NCI-H345 treated with DMSO at 0.1 percent for 48 hours (cell line): ENCODE results near the gene DHFR2.
"Not testable (repeated sequence)": the region's sequence is repeated elsewhere in the genome, so short reads cannot be mapped to it uniquely, and the experiment has no call there.

Experiments
- DNase-seq: peaks from one replicate; lab custom pipeline; 2025; ENCODE audit not compliant: unreplicated experiment; lab: John Stamatoyannopoulos, UW

Gene DHFR2

DNA sequence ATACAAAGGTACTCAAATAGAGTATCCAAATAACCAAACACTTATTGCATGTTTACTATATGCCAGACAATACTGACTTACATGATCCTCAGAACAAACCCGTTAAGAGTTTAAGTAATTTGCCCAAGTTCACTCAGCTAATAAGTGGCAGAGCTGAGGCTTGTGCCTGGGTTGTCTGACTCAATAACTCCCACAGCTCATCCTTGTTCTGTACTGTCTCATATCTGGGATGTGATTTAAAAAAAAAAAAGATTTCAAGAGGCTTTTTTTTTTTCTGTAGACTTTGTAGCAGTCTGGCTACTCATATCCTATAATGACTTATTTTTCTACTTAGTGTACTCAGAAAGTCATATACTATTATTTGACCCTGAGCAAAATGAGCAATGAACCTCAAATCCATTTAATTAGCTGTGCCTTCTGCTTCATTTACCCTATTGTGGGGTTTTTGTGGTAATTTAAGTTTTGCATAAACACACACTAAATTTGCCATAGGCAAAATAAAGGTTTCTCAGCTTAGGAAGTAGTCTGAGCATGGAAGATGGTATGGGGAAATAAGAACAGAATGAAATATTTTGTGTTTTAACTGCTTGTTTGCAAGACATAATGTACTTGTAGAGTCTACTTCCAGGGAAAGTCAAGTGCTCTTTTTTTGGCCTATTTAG lies 3.2 kb upstream of the DHFR2 start:
- no peak for DNase-seq

DNA sequence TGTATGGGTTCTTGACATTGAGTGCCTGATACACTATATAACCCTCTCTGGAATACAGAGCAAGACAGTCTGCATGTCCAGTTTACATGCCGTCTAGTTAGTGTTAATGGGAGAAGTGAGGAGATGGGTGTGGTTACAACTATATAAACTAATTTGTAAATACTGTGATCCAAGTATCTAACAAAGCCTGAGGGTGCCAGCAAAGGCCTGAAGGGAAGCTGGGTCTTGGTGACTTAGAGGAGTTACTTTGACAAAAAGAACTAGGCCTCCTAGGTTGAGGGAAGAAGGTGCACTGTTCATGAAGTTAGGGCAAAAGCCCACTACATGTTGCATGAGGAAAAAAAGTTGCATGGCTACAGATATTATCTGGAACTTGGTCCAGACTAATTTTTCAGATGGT lies 2.4 kb upstream of the DHFR2 start:
- DNase-seq: no peak

- no peak for DNase-seq
These were observed 1.6 kb upstream of the DHFR2 start for GRCh38 chr3:94064243-94064860.

GRCh38 chr3:94063496-94064119 lies 892 bp upstream of the DHFR2 start:
- DNase-seq: no peak

DNA sequence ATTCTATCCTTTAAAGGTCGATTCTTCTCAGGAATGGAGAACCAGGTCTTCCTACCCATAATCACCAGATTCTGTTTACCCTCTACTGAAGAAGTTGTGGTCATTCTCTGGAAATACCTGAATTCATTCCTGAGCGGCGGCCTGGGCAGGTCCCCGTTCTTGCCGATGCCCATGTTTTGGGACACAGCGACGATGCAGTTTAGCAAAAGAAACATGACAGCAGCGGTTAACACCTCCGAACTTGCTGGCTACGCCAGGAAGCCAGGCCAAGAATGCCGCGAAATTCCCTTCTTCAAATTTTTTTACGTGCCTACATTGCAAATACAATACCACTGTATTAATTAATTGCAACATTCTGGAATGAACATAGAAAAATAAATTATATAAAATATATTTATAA lies 1.4 kb downstream of the DHFR2 start:
- no peak for DNase-seq

DNA sequence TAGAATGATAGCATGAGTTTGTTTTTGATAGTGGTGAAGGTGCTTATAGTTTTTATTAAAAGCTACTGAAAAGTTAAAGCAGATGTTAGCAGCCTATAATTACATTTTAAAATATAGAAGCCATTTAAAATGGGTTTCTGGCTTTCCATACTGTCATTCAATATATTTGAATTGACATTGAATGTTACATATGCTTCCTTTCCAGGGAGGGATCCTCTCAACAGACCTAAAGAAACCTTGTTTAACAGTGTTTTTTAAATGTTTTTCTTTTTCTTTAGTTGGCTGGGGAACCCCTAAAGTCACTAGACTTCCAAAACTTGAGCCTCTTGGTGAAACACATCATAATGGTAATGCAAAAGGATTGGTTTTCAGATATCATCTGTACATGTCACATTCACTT lies 12.2 kb downstream of the DHFR2 start:
- DNase-seq: no peak

- no peak for DNase-seq
These were observed 13.4 kb downstream of the DHFR2 start for GRCh38 chr3:94049267-94049666.

DNA sequence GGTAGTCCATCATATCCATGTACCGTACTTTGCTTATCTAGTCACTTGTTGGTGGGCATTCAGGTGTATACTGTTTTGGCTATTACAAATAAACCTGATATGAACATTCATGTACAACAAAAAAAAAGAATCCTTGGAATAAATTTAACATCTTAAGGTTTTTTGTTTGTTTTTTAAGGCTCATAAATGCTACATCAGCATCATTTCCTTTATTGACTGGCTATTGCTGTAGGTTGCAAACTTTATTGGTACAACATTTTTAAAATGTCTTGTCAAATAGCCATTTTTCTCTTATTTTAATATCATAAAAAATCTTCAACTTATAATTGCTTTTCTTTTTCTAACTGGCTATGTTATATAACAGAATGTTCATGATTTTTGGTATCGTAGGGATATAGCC lies 16.2 kb downstream of the DHFR2 start:
- no peak for DNase-seq

DNA sequence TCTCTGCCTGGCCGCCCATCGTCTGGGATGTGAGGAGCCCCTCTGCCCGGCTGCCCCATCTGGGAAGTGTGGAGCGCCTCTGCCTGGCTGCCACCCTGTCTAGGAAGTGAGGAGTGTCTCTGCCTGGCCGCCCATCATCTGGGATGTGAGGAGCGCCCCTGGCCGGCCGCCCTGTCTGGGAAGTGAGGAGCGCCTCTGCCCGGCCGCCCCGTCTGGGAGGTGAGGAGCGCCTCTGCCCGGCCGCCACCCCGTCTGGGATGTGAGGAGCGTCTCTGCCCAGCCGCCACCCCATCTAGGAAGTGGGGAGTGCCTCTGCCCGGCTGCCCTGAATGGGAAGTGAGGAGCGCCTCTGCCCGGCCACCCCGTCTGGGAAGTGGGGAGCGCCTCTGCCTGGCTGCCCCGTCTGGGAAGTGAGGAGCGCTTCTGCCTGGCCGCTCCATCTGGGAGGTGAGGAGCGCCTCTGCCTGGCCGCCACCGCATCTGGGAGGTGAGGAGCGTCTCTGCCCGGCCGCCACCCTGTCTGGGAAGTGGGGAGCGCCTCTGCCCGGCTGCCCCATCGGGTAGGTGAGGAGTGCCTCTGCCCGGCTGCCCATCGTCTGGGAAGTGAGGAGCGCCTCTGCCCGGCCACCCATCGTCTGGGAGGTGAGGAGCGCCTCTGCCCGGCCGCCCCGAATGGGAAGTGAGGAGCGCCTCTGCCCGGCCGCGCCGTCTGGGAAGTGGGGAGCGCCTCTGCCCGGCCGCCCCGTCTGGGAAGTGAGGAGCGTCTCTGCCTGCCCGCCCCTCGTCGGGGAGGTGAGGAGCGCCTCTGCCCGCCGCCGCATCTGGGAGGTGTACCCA lies 18.4 kb downstream of the DHFR2 start:
- not testable (repeated sequence) for DNase-seq

GRCh38 chr3:94043285-94043684 lies 19.4 kb downstream of the DHFR2 start:
- no peak for DNase-seq

GRCh38 chr3:94036909-94037507 lies 25.7 kb downstream of the DHFR2 start:
- no peak for DNase-seq

DNA sequence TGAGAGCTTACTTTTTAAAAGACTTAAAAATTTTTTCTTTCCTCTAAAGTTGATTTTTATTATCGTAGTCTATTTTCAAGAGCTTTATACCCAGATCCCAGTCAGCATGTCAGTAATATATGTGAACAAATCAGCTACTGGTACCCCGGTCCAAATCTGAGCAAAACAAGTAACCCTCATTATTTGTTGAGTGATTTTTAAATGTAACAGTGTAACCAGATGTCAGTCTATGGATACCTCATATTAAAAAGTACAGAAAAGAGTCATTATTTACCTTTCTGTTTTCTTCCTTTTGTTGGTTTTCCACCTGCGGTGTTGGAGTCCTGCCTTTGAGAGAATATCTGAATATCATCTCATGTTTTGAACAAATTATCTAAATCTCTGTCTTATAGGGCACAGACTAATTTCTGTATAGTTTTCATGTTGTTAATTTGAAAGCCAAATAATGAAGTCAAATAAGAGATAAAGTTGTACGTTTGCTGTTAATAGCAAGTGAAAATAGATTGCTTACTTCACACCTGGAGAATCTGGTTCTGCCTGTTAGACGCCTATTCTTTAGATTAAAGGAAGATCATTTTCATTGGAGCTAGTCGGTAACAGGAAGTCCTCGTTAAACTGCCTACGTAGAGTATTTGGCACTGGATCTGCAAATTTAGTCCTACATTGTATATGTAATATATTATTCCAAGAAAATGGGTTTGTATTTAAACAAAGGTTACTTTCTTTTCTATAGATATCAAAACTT lies 34.5 kb downstream of the DHFR2 start, which contains the start of gene STX19:
STX19 (minus strand) TSS at position 505 of the 745 bp plus-strand sequence. CDS start 13,328 bp downstream, outside the sequence.
- no peak for DNase-seq

DNA sequence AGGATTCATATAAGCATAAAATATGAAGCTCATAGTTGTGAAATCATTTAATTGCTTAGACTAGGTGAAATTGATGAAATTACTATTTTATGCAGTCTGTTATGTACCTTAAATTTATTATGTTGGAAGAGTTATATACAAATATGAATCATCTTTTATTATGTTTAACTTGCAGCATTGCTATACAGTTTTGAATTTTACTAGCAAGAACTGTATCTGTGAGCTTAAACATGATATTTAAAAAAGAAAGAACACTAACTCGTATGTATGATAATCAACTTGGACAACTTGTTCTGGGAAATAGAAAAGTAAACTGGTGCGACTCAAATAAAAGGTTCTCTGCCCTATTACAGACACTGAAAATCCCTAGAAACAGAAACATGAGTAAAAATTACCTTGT lies 36.1 kb downstream of the DHFR2 start:
- DNase-seq: no peak

DNA sequence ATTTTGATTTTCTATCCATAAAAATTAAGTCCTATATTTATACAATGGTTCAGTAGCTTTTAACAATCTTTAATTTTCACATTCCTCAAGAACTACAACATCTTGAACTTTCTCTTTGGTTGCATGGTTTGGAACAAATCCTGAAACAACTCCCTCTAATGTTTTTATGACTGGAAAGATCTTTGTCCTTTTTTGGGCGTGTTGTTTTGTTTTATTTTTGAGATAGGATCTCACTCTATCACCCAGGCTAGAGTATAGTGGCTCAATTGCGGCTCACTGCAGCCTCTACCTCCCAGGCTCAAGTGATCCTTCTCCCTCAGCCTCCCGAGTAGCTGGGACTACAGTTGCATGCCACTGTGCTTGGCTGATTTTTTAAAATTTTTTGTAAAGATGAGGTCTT lies 38.3 kb downstream of the DHFR2 start:
- DNase-seq: no peak

DNA sequence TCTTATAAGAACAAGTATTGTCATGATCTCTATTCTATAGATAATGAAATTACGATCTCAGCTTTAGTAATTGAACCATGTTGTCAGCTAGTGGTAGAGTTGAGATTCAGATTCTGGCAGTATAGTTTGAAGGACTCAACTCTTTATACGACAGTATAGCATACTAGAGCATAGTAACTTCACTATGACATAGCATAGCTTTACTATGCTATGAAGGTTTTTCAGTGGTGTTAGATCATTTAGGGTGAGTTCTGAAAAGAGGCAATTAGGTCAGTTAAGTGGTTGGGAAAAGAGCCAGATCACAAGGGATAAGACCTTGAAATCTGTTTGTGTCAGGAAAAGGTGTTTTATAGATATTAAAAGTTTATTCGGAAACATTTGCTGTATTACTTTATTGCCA lies 42.4 kb downstream of the DHFR2 start:
- DNase-seq: no peak

DNA sequence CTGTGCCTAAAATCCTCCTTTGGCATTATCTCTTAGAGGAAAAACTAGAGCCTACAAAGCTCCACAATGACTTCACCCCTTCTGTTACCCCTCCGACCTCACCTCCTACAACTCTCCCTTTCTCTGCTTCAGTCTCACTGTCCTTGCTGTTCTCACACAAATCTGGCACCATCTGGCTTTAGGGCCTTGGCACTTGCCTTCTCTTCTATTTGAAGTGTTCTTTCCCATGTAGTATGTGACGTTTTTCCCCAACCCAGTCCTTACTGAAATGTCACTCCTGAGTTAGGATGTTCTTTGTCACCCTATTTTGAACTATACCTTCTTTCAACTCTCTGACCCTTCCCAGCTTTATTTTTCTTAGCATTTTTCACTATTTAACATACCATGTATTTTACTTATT lies 43.1 kb downstream of the DHFR2 start:
- DNase-seq: no peak

- no peak for DNase-seq
These were observed 47.7 kb downstream of the DHFR2 start for GRCh38 chr3:94015025-94015424.

GRCh38 chr3:94012185-94012584 lies 50.5 kb downstream of the DHFR2 start:
- DNase-seq: no peak

- no peak for DNase-seq
These were observed 51.4 kb downstream of the DHFR2 start for GRCh38 chr3:94011233-94011711.

DNA sequence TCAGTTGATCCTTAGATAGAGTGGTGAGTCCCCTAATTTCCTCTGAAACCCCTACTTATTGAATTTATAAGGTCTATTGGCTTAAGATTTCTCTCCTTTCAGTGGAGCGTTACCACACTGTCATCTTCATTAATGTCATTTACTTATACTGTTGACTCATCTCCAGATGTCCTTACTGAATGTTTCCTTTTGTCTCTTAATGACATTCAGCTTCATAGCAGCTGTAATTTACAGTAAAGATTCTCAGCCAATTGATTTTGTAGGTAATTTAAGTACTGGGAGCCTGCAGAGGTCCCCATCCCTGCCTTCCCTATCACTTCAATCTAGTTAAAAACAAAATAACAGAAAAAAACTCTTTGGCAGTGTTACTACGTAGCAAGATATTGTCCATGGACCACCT lies 53.1 kb downstream of the DHFR2 start:
- DNase-seq: no peak
